K562 (cell line): ENCODE measurements around the gene SH2D3A. TPM values are rescaled to one million over a fixed set of nuclear protein-coding genes. Genes with fewer than 3 reads are reported as not detected.

Source experiments
- AFF1 ChIP-seq, 2 experiments: fragments of 450-650 bp; IDR thresholded peaks; 2 replicates each; pipeline ENCODE4 v1.6.1; 2018; ENCODE audit warnings: mild to moderate bottlenecking in 2 of 2, low read depth in 1 of 2; ENCODE audit not compliant: partially characterized antibody in 2 of 2
- ATF1 ChIP-seq, 2 experiments: fragments of 450-650 bp in 1 of 2; IDR thresholded peaks; 2 replicates each; pipeline ENCODE4 v1.6.1; 2016; ENCODE audit warnings: missing compliant biosample characterization in 1 of 2, missing genetic modification characterization in 1 of 2
- BHLHE40 ChIP-seq: IDR thresholded peaks from 2 replicates; pipeline ENCODE4 v1.6.1; 2011; ENCODE audit warnings: low read length, improper control_type of control experiment
- COPS2 ChIP-seq: fragments of 450-650 bp; conservative IDR thresholded peaks from 2 replicates; pipeline ENCODE4 v1.6.1; 2016; ENCODE audit warnings: mild to moderate bottlenecking, moderate library complexity
- E2F3 ChIP-seq: fragments of 250-450 bp; sonication (Bioruptor Pico); IDR thresholded peaks from 2 replicates; pipeline ENCODE4 v1.4.0; 2020; ENCODE audit warnings: mild to moderate bottlenecking
- EGR1 ChIP-seq: fragments of 450-650 bp; conservative IDR thresholded peaks from 2 replicates; pipeline ENCODE4 v1.6.1; 2017; ENCODE audit warnings: mild to moderate bottlenecking
- HDAC8 ChIP-seq: fragments of 450-650 bp; IDR thresholded peaks from 2 replicates; pipeline ENCODE4 v1.6.1; 2016; ENCODE audit warnings: mild to moderate bottlenecking, missing genetic modification characterization, moderate library complexity, missing compliant biosample characterization
- LEF1 ChIP-seq: fragments of 450-650 bp; IDR thresholded peaks from 2 replicates; pipeline ENCODE4 v1.6.1; 2016; ENCODE audit warnings: mild to moderate bottlenecking
- MXD1 ChIP-seq: fragments of 250-450 bp; sonication (Bioruptor Pico); IDR thresholded peaks from 2 replicates; pipeline ENCODE4 v1.8.0; 2021; ENCODE audit warnings: borderline replicate concordance, mild to moderate bottlenecking, moderate library complexity; ENCODE audit not compliant: poor library complexity, severe bottlenecking
- NFIX ChIP-seq: fragments of 250-450 bp; sonication (Bioruptor Pico); IDR thresholded peaks from 2 replicates; pipeline ENCODE4 v1.4.0; 2020; ENCODE audit warnings: low read depth, mild to moderate bottlenecking, moderate library complexity
- POLR2G ChIP-seq: fragments of 200-400 bp; formaldehyde crosslinking; IDR thresholded peaks from 2 replicates; pipeline ENCODE4 v1.6.1; 2017; ENCODE audit warnings: low read depth, mild to moderate bottlenecking, antibody characterized with exemption, low read length, moderate library complexity
- PTRF ChIP-seq: fragments of 450-650 bp; IDR thresholded peaks from 2 replicates; pipeline ENCODE4 v1.6.1; 2016; ENCODE audit warnings: mild to moderate bottlenecking, missing genetic modification characterization, missing compliant biosample characterization
- SIN3A ChIP-seq, 2 experiments: fragments of 150-350 bp in 1 of 2; IDR thresholded peaks; 2 replicates each; pipeline ENCODE4 v1.6.1; 2011 to 2016; ENCODE audit warnings: borderline replicate concordance in 2 of 2, low read depth in 2 of 2, low read length in 2 of 2, mild to moderate bottlenecking in 2 of 2, moderate library complexity in 2 of 2; ENCODE audit not compliant: control insufficient read depth in 1 of 2
- TAF1 ChIP-seq: IDR thresholded peaks from 2 replicates; pipeline ENCODE4 v1.6.1; 2011; ENCODE audit warnings: mild to moderate bottlenecking, low read length, moderate library complexity; ENCODE audit not compliant: insufficient read depth, control insufficient read depth, severe bottlenecking; ENCODE audit errors: extremely low read depth
- ZFP91 ChIP-seq: sonication (generic); formaldehyde crosslinking; IDR thresholded peaks from 2 replicates; pipeline ENCODE4 v1.8.0; 2022; ENCODE audit warnings: mild to moderate bottlenecking, missing genetic modification reagents
- ZNF253 ChIP-seq: fragments of 250-450 bp; sonication (Bioruptor Pico); conservative IDR thresholded peaks from 2 replicates; pipeline ENCODE4 v1.6.1; 2021; ENCODE audit warnings: mild to moderate bottlenecking
- ZNF263 ChIP-seq: sonication (generic); formaldehyde crosslinking; IDR thresholded peaks from 2 replicates; pipeline ENCODE4 v1.8.0; 2022; ENCODE audit warnings: mild to moderate bottlenecking, missing genetic modification reagents, borderline replicate concordance
- ZNF511 ChIP-seq: sonication (generic); formaldehyde crosslinking; IDR thresholded peaks from 2 replicates; pipeline ENCODE4 v1.8.0; 2022; ENCODE audit warnings: mild to moderate bottlenecking, missing genetic modification reagents
- ZNF583 ChIP-seq: fragments of 250-450 bp; sonication (Bioruptor Pico); IDR thresholded peaks from 2 replicates; pipeline ENCODE4 v1.4.0; 2020
- ZNF79 ChIP-seq: fragments of 250-450 bp; sonication (Bioruptor Pico); IDR thresholded peaks from 2 replicates; pipeline ENCODE4 v1.4.0; 2020; ENCODE audit warnings: low read depth, mild to moderate bottlenecking, moderate library complexity
- polyA plus RNA-seq, 8 experiments: library from polyadenylated mRNA; depleted of rRNA in 4 of 8; stranded (reverse) in 5 of 8; unstranded in 3 of 8; fragments of >200 nt; fragmentation: Nextera tagmentation in 2 of 8; fragmentation: Illumina TruSeq in 1 of 8; extraction: Ambion mirVana in 2 of 8; extraction: Trizol in 1 of 8; gene quantifications; 2 replicates each; pipeline versions ENCODE4 v1.2.1 to v1.2.3, GENCODE V29; 2011 to 2014; ENCODE audit warnings: inconsistent platforms in 1 of 8, missing spikeins in 1 of 8
- total RNA-seq, 7 experiments: library from RNA; depleted of rRNA in 6 of 7; stranded (reverse); fragments of >200 nt in 6 of 7; fragmentation: Illumina TruSeq in 2 of 7; extraction: Trizol in 2 of 7; gene quantifications; 2 replicates each; pipeline versions ENCODE4 v1.2.1 to v1.2.3, GENCODE V29; 2011 to 2021; ENCODE audit warnings: low replicate concordance in 1 of 7

The SH2D3A gene
- total and polyA plus RNA-seq, 9 of the 15 experiments (the other 6 are each of a cell fraction or from before 2014, with no cell fraction given) = 0.75 to 26.3 (median 8.9) TPM

GRCh38 chr19:6753178-6754031 is 13.8 kb downstream of the SH2D3A start (continued):
- TF ChIP-seq ATF1 (CRISPR knock-in tag; IDR thresholded peaks at IDR 0.05) (no peak), ATF1 (tag; IDR thresholded peaks at IDR 0.05) (peak; percentile 91), ZNF79 (CRISPR knock-in tag) (no peak), ZNF263 (CRISPR knock-in tag) (peak; percentile 75), NFIX (CRISPR knock-in tag) (no peak), TAF1 (peak; percentile 36), HDAC8 (peak; percentile 71; the same call in 1 of the 2 replicates), ZFP91 (CRISPR knock-in tag) (no peak), E2F3 (CRISPR knock-in tag) (0 out of 2 replicates have a peak, but pooled peaks have one; percentile 34), SIN3A (IDR thresholded peaks at IDR 0.05; ENCODE audit: borderline replicate concordance in 2 of 2, control insufficient read depth in 1 of 2, low read depth in 2 of 2, low read length in 2 of 2) (peak; percentile 40 to 89; a peak in 2 of 4 replicates), ZNF253 (CRISPR knock-in tag) (no peak), AFF1 (IDR thresholded peaks at IDR 0.05; ENCODE audit: low read depth in 1 of 2, partially characterized antibody in 2 of 2) (peak in 1 of 2 experiments; percentile 46), LEF1 (peak; percentile 45; the same call in 1 of the 2 replicates), POLR2G (peak; percentile 87), ZNF583 (CRISPR knock-in tag) (no peak), BHLHE40 (peak; percentile 94), EGR1 (0 out of 2 replicates have a peak, but pooled peaks have one; percentile 8), PTRF (tag) (no peak), MXD1 (CRISPR knock-in tag) (peak; percentile 87), ZNF511 (CRISPR knock-in tag) (peak; percentile 54), COPS2 (no peak)
